ENCODE results near the gene TGM2. TPM values are rescaled to one million over a fixed set of nuclear protein-coding genes. Genes with fewer than 3 reads are reported as not detected.

TGM2 gene
- total and polyA plus RNA-seq, 9 of the 15 experiments (the other 6 are each of a cell fraction or from before 2014, with no cell fraction given): 5.5 to 78.5 (median 37.6) TPM

- no peak overlapping the region for H2AFZ ChIP-seq (ENCODE audit: low read depth, low read length)
- DNase-seq (ENCODE audit: extremely low read depth in 1 of 4, low spot score in 3 of 4): peak in 1 of 4 experiments; percentile 37
- no peak for ATAC-seq
- H3K9me3 ChIP-seq (replicated peaks; ENCODE audit: control insufficient read depth, insufficient read depth, low read depth, low read length): no peaks in the 10 kb centered on the region
- 7% methylated on average over 8 of the region's 8 CpGs for WGBS (ENCODE audit: insufficient coverage, low coverage, missing lambda C conversion rate)
- no peak overlapping the region for H3K9ac ChIP-seq (ENCODE audit: insufficient read depth in 1 of 2, low read depth in 2 of 2, low read length in 2 of 2)
- no peaks in the 10 kb centered on the region for H3K79me2 ChIP-seq (ENCODE audit: control insufficient read depth, insufficient read depth, low read length)
- no peak overlapping the region for H3K4me2 ChIP-seq (ENCODE audit: insufficient read depth, low read length)
- ChIA-PET CTCF (ENCODE audit: low intra/inter-chr PET ratio) (no interaction called here), POLR2A (interaction anchor here (0.5 kb wide), 1 partner anchor 11 kb away, joined by 3 read pairs; no protein-coding TSS in a partner anchor)
- intact Hi-C loops (cut with micrococcal nuclease): no loop called here
- H3K27ac ChIP-seq (ENCODE audit: extremely low read depth, low read depth, low read length): no peak overlapping the region
- no peak for FAIRE-seq
- no peak overlapping the region for H3K4me3 ChIP-seq
- peaks cover 26 to 41% of the 10 kb centered on the region in 2 experiments; a peak in 4 of 5 replicates for H3K27me3 ChIP-seq (ENCODE audit: control insufficient read depth in 2 of 2, insufficient read depth in 2 of 2, low read length in 2 of 2)
- TF ChIP-seq FOSL1 (tag; conservative IDR thresholded peaks at IDR 0.05) (0 out of 2 replicates have a peak, but pooled peaks have one; percentile 13), NFYB (IDR thresholded peaks at IDR 0.05; ENCODE audit: extremely low read depth, insufficient read length) (no peak), ATF3 (IDR thresholded peaks at IDR 0.05) (0 out of 2 replicates have a peak, but pooled peaks have one; percentile 10), ATF3 (CRISPR knock-in tag; conservative IDR thresholded peaks at IDR 0.05) (no peak), LEF1 (IDR thresholded peaks at IDR 0.05) (peak; percentile 45; the same call in 1 of the 2 replicates), CXXC5 (CRISPR knock-in tag; IDR thresholded peaks at IDR 0.05) (0 out of 2 replicates have a peak, but pooled peaks have one; percentile 25), SMAD4 (CRISPR knock-in tag; conservative IDR thresholded peaks at IDR 0.05) (0 out of 2 replicates have a peak, but pooled peaks have one; percentile 31), MEIS2 (IDR thresholded peaks at IDR 0.05; ENCODE audit: partially characterized antibody) (peak; percentile 99), RBM15 (IDR thresholded peaks at IDR 0.05; ENCODE audit: insufficient read depth, low read length) (no peak), PYGO2 (tag; IDR thresholded peaks at IDR 0.05) (no peak)
- TF ChIP-seq, protein P1, sequence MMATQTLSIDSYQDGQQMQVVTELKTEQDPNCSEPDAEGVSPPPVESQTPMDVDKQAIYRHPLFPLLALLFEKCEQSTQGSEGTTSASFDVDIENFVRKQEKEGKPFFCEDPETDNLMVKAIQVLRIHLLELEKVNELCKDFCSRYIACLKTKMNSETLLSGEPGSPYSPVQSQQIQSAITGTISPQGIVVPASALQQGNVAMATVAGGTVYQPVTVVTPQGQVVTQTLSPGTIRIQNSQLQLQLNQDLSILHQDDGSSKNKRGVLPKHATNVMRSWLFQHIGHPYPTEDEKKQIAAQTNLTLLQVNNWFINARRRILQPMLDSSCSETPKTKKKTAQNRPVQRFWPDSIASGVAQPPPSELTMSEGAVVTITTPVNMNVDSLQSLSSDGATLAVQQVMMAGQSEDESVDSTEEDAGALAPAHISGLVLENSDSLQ (IDR thresholded peaks at IDR 0.05): peak; percentile 98
- TF ChIP-seq, protein P2, sequence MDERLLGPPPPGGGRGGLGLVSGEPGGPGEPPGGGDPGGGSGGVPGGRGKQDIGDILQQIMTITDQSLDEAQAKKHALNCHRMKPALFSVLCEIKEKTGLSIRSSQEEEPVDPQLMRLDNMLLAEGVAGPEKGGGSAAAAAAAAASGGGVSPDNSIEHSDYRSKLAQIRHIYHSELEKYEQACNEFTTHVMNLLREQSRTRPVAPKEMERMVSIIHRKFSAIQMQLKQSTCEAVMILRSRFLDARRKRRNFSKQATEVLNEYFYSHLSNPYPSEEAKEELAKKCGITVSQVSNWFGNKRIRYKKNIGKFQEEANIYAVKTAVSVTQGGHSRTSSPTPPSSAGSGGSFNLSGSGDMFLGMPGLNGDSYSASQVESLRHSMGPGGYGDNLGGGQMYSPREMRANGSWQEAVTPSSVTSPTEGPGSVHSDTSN (CRISPR knock-in tag; IDR thresholded peaks at IDR 0.05; ENCODE audit: low read depth): peak; percentile 84
- TF ChIP-seq, protein P2 (tag; conservative IDR thresholded peaks at IDR 0.05; ENCODE audit: low read depth): peak; percentile 96
- peaks cover 3% of the 10 kb centered on the region; the same call in 1 of the 2 replicates for H4K20me1 ChIP-seq (replicated peaks; ENCODE audit: control insufficient read depth, insufficient read depth, low read length)
- no peaks in the 10 kb centered on the region for H3K9me1 ChIP-seq (ENCODE audit: control insufficient read depth, insufficient read depth, low read length)
- no peaks in the 10 kb centered on the region for H3K4me1 ChIP-seq (replicated peaks in 1 of 2; ENCODE audit: control insufficient read depth in 2 of 2, insufficient read depth in 2 of 2, low read length in 2 of 2)
- H3K36me3 ChIP-seq (ENCODE audit: control insufficient read depth, insufficient read depth, low read length): no peaks in the 10 kb centered on the region
- in situ Hi-C loops (cut with MboI): no loop called here
- BruUV-seq (replicated peaks): no TSS peak
These were observed 19.0 kb upstream of the TGM2 start for GRCh38 chr20:38184101-38184500.
